ENCODE data around the gene PKP3. TPM values are rescaled to one million over a fixed set of nuclear protein-coding genes. Genes with fewer than 3 reads are reported as not detected.

Gene PKP3
- total and polyA plus RNA-seq, 10 donors, result 0.09 to 2.8 (median 0.44) TPM; not detected in 4

- intact Hi-C loops (cut with DNase I; ENCODE audit: low total_unique reads), result no loop called here
- H3K4me3 ChIP-seq, result no peak overlapping the region
- no peak for DNase-seq
- no peak overlapping the region for H3K27ac ChIP-seq
- peaks cover 0 to 30% (median 14%) of the 10 kb centered on the region in 7 donors for H3K27me3 ChIP-seq (replicated peaks in 1 of 7)
- no peaks in the 10 kb centered on the region for H3K9me3 ChIP-seq
- WGBS, 5 donors, result 70 to 85% (median 81%) methylated on average over 7 to 16 of the region's 16 CpGs
- no peaks in the 10 kb centered on the region for H3K36me3 ChIP-seq
- peaks cover 0 to 42% (median 17%) of the 10 kb centered on the region in 6 donors for H3K4me1 ChIP-seq
- TF ChIP-seq CTCF (IDR thresholded peaks at IDR 0.05 in 8 of 11, conservative IDR thresholded peaks at IDR 0.05 in 3 of 11), result no peak
- no peak for TF ChIP-seq POLR2AphosphoS5 (IDR thresholded peaks at IDR 0.05)
- TF ChIP-seq POLR2A (IDR thresholded peaks at IDR 0.05), result no peak
These were observed 48.6 kb downstream of the PKP3 start for GRCh38 chr11:442611-443081.

DNA sequence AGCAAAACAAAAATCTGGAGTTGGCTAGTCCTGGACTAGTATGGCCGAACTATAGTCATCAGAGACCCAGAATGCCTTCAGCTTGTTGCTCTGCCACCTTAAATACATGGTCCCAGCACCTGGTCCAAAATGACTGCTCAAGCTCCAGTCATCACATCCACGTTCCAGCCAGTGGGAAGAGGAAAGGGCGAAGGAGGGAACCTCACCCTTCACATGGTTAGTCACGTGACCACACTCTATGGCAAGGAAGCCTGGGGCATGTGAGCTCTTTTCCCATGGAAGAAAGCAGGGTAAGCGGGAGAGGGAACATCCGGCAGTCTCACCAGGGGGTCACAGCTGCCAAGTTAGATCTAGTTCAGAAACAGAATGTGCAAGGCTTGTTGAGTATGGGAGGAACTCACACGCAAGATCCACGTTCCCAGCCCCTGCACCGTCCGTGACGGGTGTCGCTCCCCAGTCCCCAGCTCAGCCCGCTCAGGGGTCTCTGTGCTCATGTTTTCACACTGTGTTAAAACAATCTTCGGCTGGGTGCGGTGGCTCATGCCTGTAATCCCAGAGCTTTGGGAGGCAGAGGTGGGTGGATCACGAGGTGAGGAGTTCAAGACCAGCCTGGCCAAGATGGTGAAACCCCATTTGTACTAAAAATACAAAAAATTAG lies 49.7 kb downstream of the PKP3 start:
- H3K4me1 ChIP-seq, result peaks cover 6 to 51% (median 25%) of the 10 kb centered on the region in 6 donors
- peak overlapping the region in 1 of 8 donors; percentile 10 for H3K27ac ChIP-seq
- DNase-seq, result no peak
- no peak for TF ChIP-seq POLR2A (IDR thresholded peaks at IDR 0.05)
- TF ChIP-seq CTCF (IDR thresholded peaks at IDR 0.05 in 8 of 11, conservative IDR thresholded peaks at IDR 0.05 in 3 of 11), result no peak
- TF ChIP-seq POLR2AphosphoS5 (IDR thresholded peaks at IDR 0.05), result no peak
- H3K4me3 ChIP-seq, result no peak overlapping the region
- H3K9me3 ChIP-seq, result no peaks in the 10 kb centered on the region
- peaks cover 0 to 26% (median 14%) of the 10 kb centered on the region in 7 donors for H3K27me3 ChIP-seq (replicated peaks in 1 of 7)
- 71 to 87% (median 81%) methylated on average over 15 to 16 of the region's 16 CpGs for WGBS, 5 donors
- no peaks in the 10 kb centered on the region for H3K36me3 ChIP-seq
- intact Hi-C loops (cut with DNase I; ENCODE audit: low total_unique reads), result no loop called here

GRCh38 chr11:444396-445144 lies 50.6 kb downstream of the PKP3 start:
- Histone ChIP-seq H3K9me3 (no peaks in the 10 kb centered on the region), H3K4me1 (peaks cover 15 to 60% (median 34%) of the 10 kb centered on the region in 6 donors), H3K4me3 (no peak overlapping the region), H3K27me3 (replicated peaks in 1 of 7) (peaks cover 0 to 26% (median 14%) of the 10 kb centered on the region in 7 donors), H3K36me3 (no peaks in the 10 kb centered on the region), H3K27ac (peak overlapping the region in 3 of 8 donors; percentile 10 to 17 (median 17))
- intact Hi-C loops (cut with DNase I; ENCODE audit: low total_unique reads), result no loop called here
- TF ChIP-seq POLR2A (IDR thresholded peaks at IDR 0.05) (no peak), POLR2AphosphoS5 (IDR thresholded peaks at IDR 0.05) (peak in 1 of 3 donors; percentile 27)
- DNase-seq, result no peak
- 42 to 72% (median 54%) methylated on average over 12 of the region's 12 CpGs for WGBS, 5 donors

DNA sequence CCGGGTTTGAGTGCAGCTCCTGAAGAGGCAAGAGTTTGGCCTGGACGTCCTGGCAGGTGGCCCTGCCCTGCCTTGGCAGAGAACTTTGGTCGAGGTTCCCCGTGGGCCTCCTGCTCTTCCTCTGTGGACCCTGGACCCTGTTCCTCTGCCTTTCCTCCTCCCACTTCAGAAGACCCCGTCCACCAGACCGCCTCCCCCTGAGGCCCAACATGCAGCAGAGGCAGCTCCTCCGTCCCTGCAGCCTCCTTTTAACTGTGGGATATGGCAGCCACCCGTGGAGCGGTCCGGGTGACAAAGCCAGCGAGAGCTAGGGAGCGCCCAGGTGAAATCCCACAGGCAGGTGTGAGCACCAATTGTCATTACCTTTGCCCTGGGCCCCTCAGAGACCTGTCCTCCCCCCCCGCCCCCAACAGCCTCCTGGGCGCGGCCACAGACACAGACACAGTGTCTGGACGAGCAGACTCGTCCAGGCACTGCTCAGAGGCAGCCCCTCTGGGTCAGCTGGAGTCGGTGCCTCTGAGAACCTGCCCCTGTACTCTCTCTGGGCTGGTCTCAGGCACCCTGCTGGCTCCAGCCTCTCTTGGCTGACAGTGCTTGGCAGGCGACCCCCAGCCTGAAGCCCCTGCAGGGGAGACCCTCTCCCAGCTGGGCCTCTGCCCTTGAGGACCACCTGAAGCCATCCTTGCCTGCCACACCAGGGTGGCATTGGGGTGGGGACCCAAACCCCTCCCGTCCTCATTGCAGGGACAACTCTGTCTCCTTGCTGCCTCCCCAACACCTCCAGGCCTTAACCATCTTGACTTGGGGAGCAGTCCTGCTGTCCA lies 52.0 kb downstream of the PKP3 start:
- Histone ChIP-seq H3K27me3 (replicated peaks in 1 of 7) (peaks cover 0 to 19% (median 11%) of the 10 kb centered on the region in 7 donors), H3K27ac (no peak overlapping the region), H3K9me3 (no peaks in the 10 kb centered on the region), H3K4me3 (no peak overlapping the region), H3K36me3 (no peaks in the 10 kb centered on the region), H3K4me1 (peaks cover 21 to 57% (median 43%) of the 10 kb centered on the region in 6 donors)
- intact Hi-C loops (cut with DNase I; ENCODE audit: low total_unique reads), result no loop called here
- WGBS, 5 donors, result 81 to 87% (median 84%) methylated on average over 16 to 20 of the region's 20 CpGs
- TF ChIP-seq CTCF (IDR thresholded peaks at IDR 0.05 in 8 of 11, conservative IDR thresholded peaks at IDR 0.05 in 3 of 11), result no peak
- no peak for TF ChIP-seq POLR2AphosphoS5 (IDR thresholded peaks at IDR 0.05)
- no peak for TF ChIP-seq POLR2A (IDR thresholded peaks at IDR 0.05)
- no peak for DNase-seq

All from spleen (tissue), 11 donors.